ENCODE measurements around the gene UNC5A. TPM values are rescaled to one million over a fixed set of nuclear protein-coding genes. Genes with fewer than 3 reads are reported as not detected.
A peak's percentile ranks its signal among the peaks of the same experiment; 100 is the strongest.

The UNC5A gene
- total RNA-seq, 4 donors from 2014 or later, result 0.34 to 0.67 (median 0.67) TPM; not detected in 1

DNA sequence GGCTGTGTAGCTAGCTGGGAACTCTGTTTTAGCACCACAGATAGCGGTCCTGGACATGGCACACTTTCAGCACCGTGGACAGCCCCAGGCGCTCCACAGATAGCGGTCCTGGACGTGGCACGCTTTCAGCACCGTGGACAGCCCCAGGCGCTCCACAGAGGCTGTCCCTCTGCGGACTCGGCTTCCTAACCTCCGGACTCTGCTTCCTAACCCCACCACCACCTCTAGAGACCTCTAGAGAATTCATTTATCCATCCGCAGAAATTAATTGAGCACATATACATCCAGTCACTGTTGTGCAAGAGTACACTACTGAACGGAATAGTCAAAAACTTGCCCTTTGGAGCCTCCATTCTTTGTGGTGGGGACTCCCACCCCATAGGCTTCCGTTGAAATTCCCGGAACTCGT, 27.4 kb downstream of the UNC5A start:
- DNase-seq, result peak; percentile 86 to 94
- Histone ChIP-seq H3K4me1 (no peaks in the 10 kb centered on the region), H3K9me3 (no peaks in the 10 kb centered on the region), H3K27me3 (no peaks in the 10 kb centered on the region), H3K4me3 (replicated peaks in 1 of 3) (no peak overlapping the region), H3K36me3 (no peaks in the 10 kb centered on the region), H3K27ac (no peak overlapping the region)
- 21 to 22% methylated on average over 14 to 16 of the region's 16 CpGs for WGBS, 2 donors
- no peak for TF ChIP-seq POLR2A (IDR thresholded peaks at IDR 0.05)
- intact Hi-C loops (cut with DNase I), result no loop called here

- 52 to 56% methylated on average over 18 to 21 of the region's 21 CpGs for WGBS, 2 donors
- H3K9me3 ChIP-seq, result no peaks in the 10 kb centered on the region
- no peak for DNase-seq
- intact Hi-C loops (cut with DNase I), result no loop called here
- TF ChIP-seq, protein P1, sequence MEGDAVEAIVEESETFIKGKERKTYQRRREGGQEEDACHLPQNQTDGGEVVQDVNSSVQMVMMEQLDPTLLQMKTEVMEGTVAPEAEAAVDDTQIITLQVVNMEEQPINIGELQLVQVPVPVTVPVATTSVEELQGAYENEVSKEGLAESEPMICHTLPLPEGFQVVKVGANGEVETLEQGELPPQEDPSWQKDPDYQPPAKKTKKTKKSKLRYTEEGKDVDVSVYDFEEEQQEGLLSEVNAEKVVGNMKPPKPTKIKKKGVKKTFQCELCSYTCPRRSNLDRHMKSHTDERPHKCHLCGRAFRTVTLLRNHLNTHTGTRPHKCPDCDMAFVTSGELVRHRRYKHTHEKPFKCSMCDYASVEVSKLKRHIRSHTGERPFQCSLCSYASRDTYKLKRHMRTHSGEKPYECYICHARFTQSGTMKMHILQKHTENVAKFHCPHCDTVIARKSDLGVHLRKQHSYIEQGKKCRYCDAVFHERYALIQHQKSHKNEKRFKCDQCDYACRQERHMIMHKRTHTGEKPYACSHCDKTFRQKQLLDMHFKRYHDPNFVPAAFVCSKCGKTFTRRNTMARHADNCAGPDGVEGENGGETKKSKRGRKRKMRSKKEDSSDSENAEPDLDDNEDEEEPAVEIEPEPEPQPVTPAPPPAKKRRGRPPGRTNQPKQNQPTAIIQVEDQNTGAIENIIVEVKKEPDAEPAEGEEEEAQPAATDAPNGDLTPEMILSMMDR (IDR thresholded peaks at IDR 0.05), result no peak
- TF ChIP-seq POLR2A (IDR thresholded peaks at IDR 0.05), result no peak
- no peaks in the 10 kb centered on the region for H3K4me1 ChIP-seq
- H3K4me3 ChIP-seq (replicated peaks in 1 of 3), result no peak overlapping the region
- H3K27ac ChIP-seq, result no peak overlapping the region
- H3K36me3 ChIP-seq, result no peaks in the 10 kb centered on the region
- H3K27me3 ChIP-seq, result no peaks in the 10 kb centered on the region
Measured at GRCh38 chr5:176843673-176844072, 33.3 kb downstream of the UNC5A start.

GRCh38 chr5:176844281-176844680, 33.9 kb downstream of the UNC5A start:
- intact Hi-C loops (cut with DNase I), result no loop called here
- no peak for DNase-seq
- no peaks in the 10 kb centered on the region for H3K4me1 ChIP-seq
- no peaks in the 10 kb centered on the region for H3K9me3 ChIP-seq
- no peaks in the 10 kb centered on the region for H3K27me3 ChIP-seq
- no peak overlapping the region for H3K4me3 ChIP-seq (replicated peaks in 1 of 3)
- 79 to 90% methylated on average over 5 to 10 of the region's 10 CpGs for WGBS, 2 donors
- no peaks in the 10 kb centered on the region for H3K36me3 ChIP-seq
- TF ChIP-seq POLR2A (IDR thresholded peaks at IDR 0.05), result no peak
- TF ChIP-seq, protein P1 (IDR thresholded peaks at IDR 0.05), result no peak
- H3K27ac ChIP-seq, result no peak overlapping the region

DNA sequence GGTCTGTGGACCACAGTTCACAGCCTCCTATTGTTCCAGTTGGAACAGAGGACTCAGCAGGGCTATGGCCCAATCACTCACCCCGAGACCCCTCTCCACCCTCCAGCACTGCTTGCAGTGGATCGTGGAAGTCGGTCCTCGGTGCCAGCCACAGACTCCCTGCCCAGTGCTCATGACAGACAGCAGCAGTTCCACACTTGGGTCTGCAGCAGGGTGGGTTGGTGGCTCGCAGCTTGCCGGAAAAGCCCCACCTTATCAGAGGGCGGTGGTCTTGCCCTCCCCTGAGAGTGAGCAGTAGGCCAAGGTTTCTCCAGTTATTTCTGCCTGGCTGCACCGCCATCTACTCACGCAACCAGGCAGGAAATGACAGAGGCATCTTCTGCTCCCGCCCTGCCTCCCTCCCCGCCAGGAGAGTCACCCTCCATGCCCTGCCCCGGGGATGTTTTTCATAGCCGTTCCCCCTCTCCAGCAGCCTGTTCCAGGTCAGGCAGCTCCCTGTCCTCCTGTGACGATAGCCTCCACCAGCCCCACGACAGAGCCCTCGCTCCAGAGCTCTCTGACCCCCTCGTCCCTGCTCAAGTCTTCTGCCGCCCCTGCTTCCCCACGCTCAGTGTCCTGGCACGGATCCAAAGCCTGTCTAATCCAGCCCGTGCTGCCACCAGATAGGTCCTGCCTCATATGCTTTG, 34.5 kb downstream of the UNC5A start:
- Histone ChIP-seq H3K27me3 (no peaks in the 10 kb centered on the region), H3K4me1 (no peaks in the 10 kb centered on the region), H3K36me3 (no peaks in the 10 kb centered on the region), H3K9me3 (no peaks in the 10 kb centered on the region), H3K4me3 (replicated peaks in 1 of 3) (no peak overlapping the region), H3K27ac (no peak overlapping the region)
- TF ChIP-seq, protein P1 (IDR thresholded peaks at IDR 0.05), result no peak
- TF ChIP-seq POLR2A (IDR thresholded peaks at IDR 0.05), result no peak
- DNase-seq, result no peak
- 32 to 42% methylated on average over 17 to 21 of the region's 21 CpGs for WGBS, 2 donors
- intact Hi-C loops (cut with DNase I), result no loop called here

DNA sequence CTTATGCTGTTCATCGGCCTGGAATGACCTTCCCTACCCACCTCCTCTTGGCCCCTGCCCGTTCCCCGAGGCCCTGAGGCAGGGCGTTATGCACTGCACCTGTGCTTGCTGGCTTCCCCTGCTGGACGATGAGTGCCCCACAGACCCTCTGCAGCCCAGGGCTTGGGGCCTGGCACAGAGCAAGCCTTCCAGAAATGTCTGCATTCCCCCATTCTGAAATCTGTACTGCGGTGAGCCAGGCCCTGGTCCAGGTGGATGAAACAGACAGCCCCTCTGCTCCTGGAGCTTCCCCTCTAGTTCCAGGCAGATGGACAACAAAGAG, 35.0 kb downstream of the UNC5A start:
- Histone ChIP-seq H3K9me3 (no peaks in the 10 kb centered on the region), H3K4me3 (replicated peaks in 1 of 3) (no peak overlapping the region), H3K27me3 (no peaks in the 10 kb centered on the region), H3K4me1 (no peaks in the 10 kb centered on the region), H3K36me3 (no peaks in the 10 kb centered on the region), H3K27ac (no peak overlapping the region)
- intact Hi-C loops (cut with DNase I), result no loop called here
- DNase-seq, result no peak
- 49 to 58% methylated on average over 4 to 5 of the region's 6 CpGs for WGBS, 2 donors
- no peak for TF ChIP-seq POLR2A (IDR thresholded peaks at IDR 0.05)
- TF ChIP-seq, protein P1 (IDR thresholded peaks at IDR 0.05), result no peak
